Measurements from ENCODE around the gene ATP6V0A1.
A peak's percentile ranks its signal among the peaks of the same experiment; 100 is the strongest.

ATP6V0A1 gene

DNA sequence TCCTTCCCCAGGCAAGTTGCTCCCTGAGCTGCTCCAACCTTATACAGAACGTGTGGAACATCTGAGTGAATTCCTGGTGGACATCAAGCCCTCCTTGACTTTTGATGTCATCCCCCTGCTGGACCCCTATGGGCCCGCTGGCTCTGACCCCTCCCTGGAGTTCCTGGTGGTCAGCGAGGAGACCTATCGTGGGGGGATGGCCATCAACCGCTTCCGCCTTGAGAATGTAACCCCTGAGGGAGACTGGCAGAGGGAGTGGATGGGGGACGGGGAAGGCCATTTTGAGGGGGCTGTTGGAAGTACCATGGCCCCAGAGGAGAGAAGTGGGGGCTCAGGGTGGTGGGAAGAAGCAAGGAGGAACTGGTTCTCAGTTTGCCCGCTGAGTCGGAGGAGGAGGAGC is 105.3 kb downstream of the ATP6V0A1 start:
- no peak for DNase-seq

DNA sequence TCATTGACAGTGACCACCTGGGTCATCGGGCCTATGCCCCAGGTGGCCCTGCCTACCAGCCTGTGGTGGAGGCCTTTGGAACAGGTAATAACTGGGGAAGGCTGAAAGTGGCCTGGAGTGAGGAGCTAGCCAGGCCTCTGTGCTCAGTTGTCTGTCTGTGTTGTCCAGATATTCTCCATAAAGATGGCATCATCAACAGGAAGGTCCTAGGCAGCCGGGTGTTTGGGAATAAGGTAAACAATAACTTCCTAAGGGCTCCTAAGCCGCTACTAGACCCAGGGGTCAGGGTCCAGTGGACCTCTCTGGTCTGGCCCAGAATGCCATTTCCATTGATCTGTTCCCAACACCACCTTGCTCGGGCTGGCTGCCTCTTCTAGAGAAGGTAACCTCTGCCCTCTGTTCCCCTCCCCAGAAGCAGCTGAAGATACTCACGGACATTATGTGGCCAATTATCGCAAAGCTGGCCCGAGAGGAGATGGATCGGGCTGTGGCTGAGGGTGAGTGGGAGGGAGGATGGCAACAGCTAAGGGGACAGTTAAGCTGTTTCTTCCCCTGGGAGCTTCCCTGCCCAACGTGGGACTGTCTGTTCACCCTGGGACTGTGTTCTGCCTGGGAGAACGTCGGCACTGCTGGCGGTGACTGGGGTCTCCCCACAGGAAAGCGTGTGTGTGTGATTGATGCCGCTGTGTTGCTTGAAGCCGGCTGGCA is 106.3 kb downstream of the ATP6V0A1 start:
- DNase-seq = no peak

DNA sequence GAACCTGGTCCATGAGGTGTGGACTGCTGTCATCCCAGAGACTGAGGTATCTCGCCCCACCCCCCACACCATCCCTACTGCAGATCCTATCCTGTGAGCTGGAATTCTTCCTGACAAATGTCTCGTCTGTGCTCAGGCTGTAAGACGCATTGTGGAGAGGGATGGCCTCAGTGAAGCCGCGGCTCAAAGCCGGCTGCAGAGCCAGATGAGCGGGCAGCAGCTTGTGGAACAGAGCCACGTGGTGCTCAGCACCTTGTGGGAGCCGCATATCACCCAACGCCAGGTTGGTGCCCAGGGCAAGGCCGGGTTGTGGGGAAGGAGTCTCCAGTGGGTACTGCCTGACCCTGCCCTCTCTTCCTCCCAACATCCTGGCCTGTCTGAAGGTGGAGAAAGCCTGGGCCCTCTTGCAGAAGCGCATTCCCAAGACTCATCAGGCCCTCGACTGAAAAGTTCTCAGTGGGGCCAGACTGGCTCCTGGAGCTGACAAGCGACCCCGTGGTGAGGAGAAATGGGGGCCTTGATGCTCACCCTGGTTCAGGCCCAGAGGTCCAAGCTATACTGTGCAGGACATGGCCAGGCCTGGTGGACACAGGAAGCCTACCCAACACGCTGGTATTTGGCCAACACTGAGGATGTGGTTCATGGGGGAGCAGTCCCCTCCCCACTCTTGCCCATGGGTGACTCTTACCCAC is 107.0 kb downstream of the ATP6V0A1 start:
- DNase-seq = no peak

DNA sequence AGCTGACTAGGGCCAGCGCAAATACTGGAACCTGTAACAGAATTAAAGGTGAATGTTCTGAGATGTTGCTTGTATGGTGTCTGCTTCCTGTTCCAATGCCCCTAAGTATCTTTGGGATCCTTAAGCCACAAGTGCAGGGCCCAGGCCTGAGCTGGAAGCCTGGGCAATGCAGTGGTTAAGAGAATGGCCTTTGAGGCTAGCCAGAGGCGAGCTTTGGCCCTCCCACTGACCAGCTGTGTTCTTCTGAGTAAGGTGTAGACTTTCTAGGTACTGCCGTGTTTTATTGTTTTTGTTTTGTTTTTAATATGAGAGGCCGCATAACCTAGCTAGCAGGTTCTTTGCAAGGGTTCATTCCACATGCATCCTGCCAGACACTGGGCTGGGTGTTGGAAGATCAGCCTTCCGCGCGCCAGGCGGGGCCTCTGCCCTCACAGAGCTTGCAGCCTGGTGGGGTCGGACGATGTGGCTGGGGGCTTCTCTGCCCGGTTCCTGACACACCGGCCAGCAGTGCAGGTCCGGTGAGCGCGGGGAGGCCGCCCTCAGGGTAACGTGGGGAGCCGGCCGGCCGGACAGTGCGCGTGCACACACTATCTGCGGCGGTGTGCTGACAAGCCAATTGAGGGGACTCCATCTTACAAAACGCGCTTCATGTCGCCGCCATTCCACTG is 107.7 kb downstream of the ATP6V0A1 start:
- DNase-seq = no peak

DNA sequence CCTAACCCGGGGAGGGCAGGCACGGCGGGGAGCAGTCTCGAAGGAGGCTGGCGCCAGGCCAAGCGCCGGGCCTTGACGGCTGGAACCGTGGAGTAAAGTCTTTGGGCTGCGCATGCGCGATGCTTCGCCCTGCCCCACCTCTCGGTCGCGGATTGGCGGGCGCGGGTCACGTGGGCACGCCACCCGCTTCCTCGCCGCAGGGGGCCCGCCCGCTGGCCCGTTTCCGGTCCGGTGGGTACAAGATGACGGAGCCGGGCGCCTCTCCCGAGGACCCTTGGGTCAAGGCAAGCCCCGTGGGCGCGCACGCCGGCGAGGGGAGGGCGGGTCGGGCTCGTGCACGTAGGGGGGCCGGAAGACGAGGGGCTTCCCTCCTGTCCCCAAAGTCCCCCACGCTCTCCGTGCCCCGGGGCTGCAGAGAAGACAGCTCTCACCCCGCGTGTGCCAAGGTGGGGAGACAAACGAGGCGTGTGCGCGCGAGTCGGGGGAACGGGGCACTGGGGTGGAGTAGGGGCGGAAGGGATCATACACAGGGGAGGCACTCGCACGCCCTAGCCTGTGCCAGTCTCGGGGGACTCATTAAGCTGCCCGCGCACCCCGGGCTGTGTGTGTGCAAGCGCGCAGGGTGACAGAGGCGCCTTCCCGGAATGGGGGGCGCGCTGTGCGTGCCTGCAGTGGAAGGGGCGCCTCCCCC is 108.3 kb downstream of the ATP6V0A1 start, which contains the start of gene MLX:
MLX (plus strand) TSS at position 218 of the 691 bp plus-strand sequence; CDS start at position 243, 25 bp downstream.
- DNase-seq = peak; percentile 93

DNA sequence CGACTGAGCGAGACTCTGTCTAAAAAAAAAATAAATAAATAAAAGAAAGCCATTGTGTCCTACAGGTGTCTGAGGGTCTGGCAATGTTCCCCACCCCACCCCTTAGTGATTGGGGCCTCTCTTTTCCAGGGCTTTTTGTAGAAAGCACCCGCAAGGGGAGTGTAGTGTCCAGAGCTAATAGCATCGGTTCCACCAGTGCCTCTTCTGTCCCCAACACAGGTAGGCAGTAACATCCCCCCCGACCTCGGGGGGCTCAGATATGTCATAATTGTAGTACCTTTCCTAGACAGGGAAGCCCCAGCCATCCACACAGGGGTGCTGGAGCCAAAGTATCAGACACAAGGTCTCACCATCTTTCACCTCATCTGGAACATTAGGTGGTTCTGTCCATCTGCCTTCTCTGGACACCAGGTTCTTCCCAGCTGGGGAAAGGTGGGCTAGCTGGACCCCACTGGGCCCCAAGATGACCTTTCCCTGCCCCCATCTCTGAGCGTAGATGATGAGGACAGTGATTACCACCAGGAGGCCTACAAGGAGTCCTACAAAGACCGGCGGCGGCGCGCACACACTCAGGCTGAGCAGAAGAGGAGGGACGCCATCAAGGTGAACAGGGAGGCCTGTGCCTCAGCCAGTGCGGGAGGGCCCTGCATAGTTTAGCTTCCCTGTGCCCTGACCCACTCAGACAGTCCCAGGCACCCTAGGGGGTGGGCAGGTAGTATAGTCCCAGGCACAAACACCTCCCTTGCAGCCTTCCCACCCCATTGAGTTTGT is 109.8 kb downstream of the ATP6V0A1 start:
- no peak for DNase-seq

DNA sequence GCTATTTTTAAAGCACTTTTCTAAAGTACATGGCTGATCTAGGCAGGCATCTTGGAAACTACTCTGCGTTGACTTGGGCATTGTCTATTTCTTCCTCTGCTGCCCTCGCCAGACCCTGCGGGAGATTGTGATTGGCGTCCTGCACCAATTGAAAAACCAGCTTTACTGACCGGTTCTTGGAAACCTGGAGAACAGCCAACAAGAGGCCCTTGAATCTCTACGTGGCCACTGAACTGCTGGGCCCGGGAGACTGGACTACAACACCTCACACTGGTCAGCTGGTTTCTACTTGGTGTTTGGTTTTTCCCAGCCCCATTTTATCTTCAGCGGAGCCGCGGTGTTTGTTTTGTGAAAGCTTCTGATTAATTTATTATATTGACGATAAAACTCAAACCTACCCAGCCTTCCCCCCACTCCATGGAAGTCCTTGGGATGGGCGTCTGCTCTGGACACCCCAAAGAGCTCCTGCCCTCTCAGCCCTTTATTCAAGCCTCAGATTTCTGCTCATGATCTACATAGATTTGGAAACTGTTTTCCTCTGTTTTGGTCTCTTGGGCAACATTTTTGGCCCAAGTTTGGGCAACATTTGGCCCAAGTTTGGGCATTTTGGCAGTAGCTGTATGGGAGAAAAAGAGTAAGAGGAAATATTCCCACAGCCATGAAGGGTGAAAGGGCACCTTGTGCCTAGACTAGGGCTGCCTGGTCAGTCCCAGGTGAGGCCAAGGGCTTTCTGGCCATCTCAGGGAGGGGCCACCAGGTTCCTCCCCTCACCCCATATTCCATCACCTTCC is 113.0 kb downstream of the ATP6V0A1 start:
- no peak for DNase-seq
